ENCODE measurements around the gene RDX.

The RDX gene

GRCh38 chr11:110159476-110159875 is 136.9 kb downstream of the RDX start:
- no peaks in the 10 kb centered on the region for H3K36me3 ChIP-seq (ENCODE audit: insufficient read depth, low read length)
- DNase-seq = no peak
- no peak overlapping the region for H3K27ac ChIP-seq (ENCODE audit: low read length)

GRCh38 chr11:110158317-110159200 is 137.9 kb downstream of the RDX start:
- Histone ChIP-seq H3K4me1 (ENCODE audit: insufficient read depth, low read length) (no peaks in the 10 kb centered on the region), H3K9me3 (ENCODE audit: insufficient read depth, low read length, severe bottlenecking) (no peaks in the 10 kb centered on the region), H4K20me1 (ENCODE audit: insufficient read depth, low read length) (no peaks in the 10 kb centered on the region), H3K4me2 (ENCODE audit: insufficient read depth, low read length) (no peak overlapping the region), H2AFZ (ENCODE audit: low read depth, low read length) (no peak overlapping the region), H3K27ac (ENCODE audit: low read length) (no peak overlapping the region), H3K4me3 (ENCODE audit: low read depth in 1 of 2, low read length in 2 of 2) (no peak overlapping the region), H3K79me2 (ENCODE audit: insufficient read depth, low read length) (no peaks in the 10 kb centered on the region), H3K9ac (ENCODE audit: low read depth, low read length) (no peak overlapping the region), H3K27me3 (ENCODE audit: insufficient read depth, low read length, poor library complexity) (no peaks in the 10 kb centered on the region), H3K36me3 (ENCODE audit: insufficient read depth, low read length) (no peaks in the 10 kb centered on the region)
- TF ChIP-seq CTCF (IDR thresholded peaks at IDR 0.05; ENCODE audit: borderline replicate concordance, extremely low read depth, low read length, poor library complexity, severe bottlenecking) (no peak), EZH2 (IDR thresholded peaks at IDR 0.05; ENCODE audit: borderline replicate concordance, low read depth, low read length, severe bottlenecking) (no peak)
- no peak for ATAC-seq (ENCODE audit: insufficient read depth, low read depth)
- DNase-seq = no peak

More at GRCh38 chr11:110159476-110159875, 136.9 kb downstream of the RDX start:
- Histone ChIP-seq H3K79me2 (ENCODE audit: insufficient read depth, low read length) (no peaks in the 10 kb centered on the region), H4K20me1 (ENCODE audit: insufficient read depth, low read length) (no peaks in the 10 kb centered on the region), H3K4me3 (ENCODE audit: low read depth in 1 of 2, low read length in 2 of 2) (no peak overlapping the region), H3K9ac (ENCODE audit: low read depth, low read length) (no peak overlapping the region), H3K4me2 (ENCODE audit: insufficient read depth, low read length) (no peak overlapping the region), H3K4me1 (ENCODE audit: insufficient read depth, low read length) (no peaks in the 10 kb centered on the region), H3K27me3 (ENCODE audit: insufficient read depth, low read length, poor library complexity) (no peaks in the 10 kb centered on the region), H3K9me3 (ENCODE audit: insufficient read depth, low read length, severe bottlenecking) (no peaks in the 10 kb centered on the region), H2AFZ (ENCODE audit: low read depth, low read length) (no peak overlapping the region)
- ATAC-seq (ENCODE audit: insufficient read depth, low read depth) = no peak
- no peak for TF ChIP-seq EZH2 (IDR thresholded peaks at IDR 0.05; ENCODE audit: borderline replicate concordance, low read depth, low read length, severe bottlenecking)
- no peak for TF ChIP-seq CTCF (IDR thresholded peaks at IDR 0.05; ENCODE audit: borderline replicate concordance, extremely low read depth, low read length, poor library complexity, severe bottlenecking)

GRCh38 chr11:110156503-110156902 is 139.9 kb downstream of the RDX start:
- Histone ChIP-seq H3K79me2 (ENCODE audit: insufficient read depth, low read length) (no peaks in the 10 kb centered on the region), H3K27ac (ENCODE audit: low read length) (no peak overlapping the region), H4K20me1 (ENCODE audit: insufficient read depth, low read length) (no peaks in the 10 kb centered on the region), H3K4me2 (ENCODE audit: insufficient read depth, low read length) (no peak overlapping the region), H3K4me1 (ENCODE audit: insufficient read depth, low read length) (no peaks in the 10 kb centered on the region), H3K36me3 (ENCODE audit: insufficient read depth, low read length) (no peaks in the 10 kb centered on the region), H3K9ac (ENCODE audit: low read depth, low read length) (no peak overlapping the region), H2AFZ (ENCODE audit: low read depth, low read length) (no peak overlapping the region), H3K9me3 (ENCODE audit: insufficient read depth, low read length, severe bottlenecking) (no peaks in the 10 kb centered on the region), H3K27me3 (ENCODE audit: insufficient read depth, low read length, poor library complexity) (no peaks in the 10 kb centered on the region), H3K4me3 (ENCODE audit: low read depth in 1 of 2, low read length in 2 of 2) (no peak overlapping the region)
- TF ChIP-seq CTCF (IDR thresholded peaks at IDR 0.05; ENCODE audit: borderline replicate concordance, extremely low read depth, low read length, poor library complexity, severe bottlenecking) = no peak
- TF ChIP-seq EZH2 (IDR thresholded peaks at IDR 0.05; ENCODE audit: borderline replicate concordance, low read depth, low read length, severe bottlenecking) = no peak
- ATAC-seq (ENCODE audit: insufficient read depth, low read depth) (no peak), DNase-seq (no peak)

Data from DND-41 (cell line).